HG03378 (cell line): Measurements from ENCODE around the gene IMPDH1.

Experiments used
- ATAC-seq: cut with Tn5 transposase; IDR thresholded peaks from one replicate; pipeline ENCODE4 v1.9.1; 2021; ENCODE audit warnings: mild to moderate bottlenecking, moderate library complexity; ENCODE audit not compliant: unreplicated experiment

IMPDH1 gene

GRCh38 chr7:128389618-128390329 is 20.0 kb downstream of the IMPDH1 start:
- no peak for ATAC-seq

- no peak for ATAC-seq
Observed at GRCh38 chr7:128389085-128389617, 20.6 kb downstream of the IMPDH1 start.

GRCh38 chr7:128388145-128388485 is 21.7 kb downstream of the IMPDH1 start:
- ATAC-seq: no peak

GRCh38 chr7:128387216-128388144 is 22.3 kb downstream of the IMPDH1 start:
- ATAC-seq: no peak

GRCh38 chr7:128385988-128386925 is 23.5 kb downstream of the IMPDH1 start:
- no peak for ATAC-seq

GRCh38 chr7:128384726-128385125 is 25.1 kb downstream of the IMPDH1 start:
- no peak for ATAC-seq

GRCh38 chr7:128383776-128384175 is 26.0 kb downstream of the IMPDH1 start:
- no peak for ATAC-seq

GRCh38 chr7:128381161-128381821 is 28.5 kb downstream of the IMPDH1 start:
- no peak for ATAC-seq

- ATAC-seq: no peak
Observed at GRCh38 chr7:128380483-128381106, 29.2 kb downstream of the IMPDH1 start.

GRCh38 chr7:128379900-128380479 is 29.8 kb downstream of the IMPDH1 start:
- no peak for ATAC-seq

GRCh38 chr7:128378637-128379036 is 31.1 kb downstream of the IMPDH1 start:
- no peak for ATAC-seq

GRCh38 chr7:128376077-128376476 is 33.7 kb downstream of the IMPDH1 start:
- ATAC-seq: no peak

- ATAC-seq: no peak
Observed at GRCh38 chr7:128374041-128374440, 35.7 kb downstream of the IMPDH1 start.

GRCh38 chr7:128373606-128374005 is 36.2 kb downstream of the IMPDH1 start:
- ATAC-seq: no peak

- no peak for ATAC-seq
Observed at GRCh38 chr7:128370491-128370890, 39.3 kb downstream of the IMPDH1 start.

GRCh38 chr7:128366986-128367385 is 42.8 kb downstream of the IMPDH1 start:
- ATAC-seq: no peak

- no peak for ATAC-seq
Observed at GRCh38 chr7:128366300-128366699, 43.5 kb downstream of the IMPDH1 start.

GRCh38 chr7:128365432-128365831 is 44.4 kb downstream of the IMPDH1 start:
- no peak for ATAC-seq

- ATAC-seq: no peak
Observed at GRCh38 chr7:128364166-128364870, 45.5 kb downstream of the IMPDH1 start.
